ENCODE results near the gene NAA25.
A peak's percentile ranks its signal among the peaks of the same experiment; 100 is the strongest.

NAA25 gene

DNA sequence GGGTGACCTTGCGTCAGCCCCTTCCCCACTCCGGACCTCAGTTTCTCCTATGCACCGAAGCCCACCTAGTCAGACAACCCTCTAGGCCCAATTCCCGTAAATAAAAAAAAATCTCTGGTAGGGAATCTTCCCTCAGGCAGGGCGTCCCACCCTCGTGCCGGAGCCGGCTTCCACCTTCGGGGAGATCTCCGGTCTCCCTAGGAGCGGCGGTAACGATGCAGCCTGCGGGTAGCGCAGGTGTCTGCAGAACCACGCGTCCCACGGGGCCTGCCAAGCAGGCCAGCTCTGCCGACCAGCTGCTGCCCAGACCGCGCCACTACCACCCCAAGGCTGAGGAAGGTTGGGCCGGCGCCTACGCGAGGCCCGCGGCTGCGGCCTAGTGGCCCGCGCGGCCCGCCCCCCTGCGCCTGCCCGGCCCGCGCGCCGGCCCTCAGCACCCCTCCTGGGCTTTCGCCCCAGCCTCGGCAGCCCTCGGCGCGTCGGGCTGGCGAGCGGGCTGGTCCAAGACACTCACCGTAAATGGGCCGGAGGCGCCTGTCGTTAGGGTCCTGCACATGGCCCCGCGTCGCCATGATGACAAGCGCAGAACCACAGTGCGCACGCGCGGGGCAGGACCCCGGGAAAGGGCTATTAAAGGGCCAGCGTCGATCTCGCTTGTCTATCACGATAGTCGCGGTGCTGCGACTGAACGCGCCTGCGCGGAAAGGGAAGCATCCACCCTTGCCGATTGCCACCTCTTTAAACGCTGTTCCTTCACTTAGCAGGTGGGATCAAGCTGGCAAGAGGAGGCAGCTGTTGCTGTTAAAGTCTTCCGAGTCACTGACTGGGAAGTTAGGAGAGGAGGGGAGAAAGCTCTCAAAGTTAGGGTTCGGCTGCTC is at the start of gene NAA25:
Gene NAA25, minus strand, starts transcription at position 582 of the 878 bp plus-strand sequence. Its CDS starts 10 bp downstream, at position 572.
- peak; percentile 97 for DNase-seq (ENCODE audit: low spot score)

DNA sequence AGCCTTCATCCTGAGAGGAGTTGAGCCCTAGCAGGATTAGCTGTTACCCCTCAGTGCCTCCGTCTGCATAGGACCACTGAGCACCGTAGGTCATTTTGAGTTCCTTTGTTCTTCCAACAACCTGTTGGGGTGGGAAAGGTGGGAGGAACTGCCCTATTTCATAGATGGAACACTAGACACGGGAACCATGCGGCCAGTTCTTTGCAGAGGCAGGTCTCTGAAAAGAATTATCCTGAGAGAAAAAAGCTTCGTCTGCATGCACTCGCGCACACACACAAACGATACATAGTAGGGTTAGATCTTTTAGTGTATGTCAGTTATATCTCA is 45.3 kb upstream of the NAA25 start:
- DNase-seq (ENCODE audit: low spot score): no peak

DNA sequence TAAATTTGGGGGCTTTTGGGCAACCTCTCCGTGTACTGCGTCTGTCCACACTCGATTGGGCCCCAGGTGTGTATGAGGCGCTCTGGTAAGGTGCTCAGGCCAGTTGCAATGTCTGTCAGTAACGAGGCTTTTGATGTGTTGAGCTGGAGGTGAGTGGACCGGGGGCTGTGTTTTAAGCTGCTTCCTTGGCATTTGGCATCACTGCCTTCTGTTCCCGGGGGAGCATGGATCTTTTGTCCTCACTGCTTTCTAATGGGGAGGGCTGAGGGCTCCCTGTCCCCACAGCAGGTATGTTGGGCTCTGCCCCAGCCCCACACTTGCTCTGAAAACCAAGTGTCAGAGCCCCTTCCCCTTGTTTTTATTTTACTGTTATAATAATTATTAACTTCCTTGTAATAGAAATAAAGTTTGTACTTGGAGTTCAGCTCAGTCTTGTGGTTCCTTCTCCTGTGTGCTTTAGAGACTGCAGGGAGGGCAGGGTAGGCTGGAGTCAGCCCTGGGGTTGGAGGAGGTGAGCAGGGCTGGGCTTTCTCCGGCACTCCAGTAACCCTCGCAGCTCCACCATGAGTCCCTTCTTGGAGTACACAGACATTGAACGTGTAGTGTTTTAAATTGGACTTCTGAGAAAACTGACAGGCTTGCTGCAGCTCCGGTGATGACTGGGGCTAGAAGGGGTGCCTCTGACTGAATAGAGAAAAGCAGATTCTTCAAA is 44.8 kb upstream of the NAA25 start:
- DNase-seq (ENCODE audit: low spot score): no peak

DNA sequence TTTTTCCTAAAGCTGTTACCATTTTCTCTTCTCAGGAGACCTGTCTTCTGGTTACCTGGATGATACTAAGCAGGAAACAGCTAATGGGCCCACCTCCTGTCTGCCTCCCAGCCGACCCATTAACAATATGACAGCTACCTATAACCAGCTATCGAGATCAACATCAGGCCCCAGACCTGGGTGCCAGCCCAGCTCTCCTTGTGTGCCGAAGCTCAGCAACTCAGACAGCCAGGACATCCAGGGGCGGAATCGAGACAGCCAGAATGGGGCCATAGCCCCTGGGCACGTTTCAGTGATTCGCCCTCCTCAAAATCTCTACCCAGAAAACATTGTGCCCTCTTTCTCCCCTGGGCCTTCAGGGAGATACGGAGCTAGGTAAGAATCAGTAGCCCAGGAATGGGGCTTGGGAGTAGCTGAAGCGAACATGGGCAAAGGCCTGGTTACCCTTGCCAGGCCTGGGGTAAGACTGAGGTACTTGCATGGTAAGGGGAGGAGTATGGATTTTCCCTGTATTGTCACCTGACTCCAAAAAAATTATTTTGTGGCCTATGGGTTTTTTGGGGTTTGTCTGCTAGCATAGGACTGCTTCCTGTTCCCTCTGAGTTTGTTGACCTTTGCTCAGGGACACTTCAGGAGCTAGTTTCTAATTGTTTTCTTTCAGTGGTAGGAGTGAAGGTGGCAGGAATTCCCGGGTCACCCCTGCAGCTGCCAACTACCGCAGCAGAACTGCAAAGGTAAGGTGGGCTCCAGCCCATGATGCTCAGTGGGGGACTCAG is 43.4 kb upstream of the NAA25 start:
- no peak for DNase-seq (ENCODE audit: low spot score)

DNA sequence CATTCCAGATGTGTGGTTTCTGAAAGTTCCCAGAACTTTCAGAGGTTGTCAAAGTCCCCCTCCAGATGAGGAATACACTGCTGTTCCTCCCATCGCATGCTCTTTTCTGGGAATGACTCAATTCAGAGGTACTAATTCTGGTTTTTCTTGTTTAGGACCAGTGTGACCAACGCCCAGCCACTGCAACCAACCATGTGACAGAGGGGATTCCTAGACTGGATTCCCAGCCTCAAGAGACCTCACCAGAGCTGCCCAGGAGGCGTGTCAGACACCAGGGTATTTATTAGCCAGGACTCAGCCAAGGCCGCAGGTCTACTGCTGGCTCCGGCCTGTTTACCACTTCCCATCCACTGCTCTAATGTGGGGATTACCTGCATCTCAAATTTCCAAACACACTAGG is 41.0 kb upstream of the NAA25 start:
- DNase-seq (ENCODE audit: low spot score): no peak

DNA sequence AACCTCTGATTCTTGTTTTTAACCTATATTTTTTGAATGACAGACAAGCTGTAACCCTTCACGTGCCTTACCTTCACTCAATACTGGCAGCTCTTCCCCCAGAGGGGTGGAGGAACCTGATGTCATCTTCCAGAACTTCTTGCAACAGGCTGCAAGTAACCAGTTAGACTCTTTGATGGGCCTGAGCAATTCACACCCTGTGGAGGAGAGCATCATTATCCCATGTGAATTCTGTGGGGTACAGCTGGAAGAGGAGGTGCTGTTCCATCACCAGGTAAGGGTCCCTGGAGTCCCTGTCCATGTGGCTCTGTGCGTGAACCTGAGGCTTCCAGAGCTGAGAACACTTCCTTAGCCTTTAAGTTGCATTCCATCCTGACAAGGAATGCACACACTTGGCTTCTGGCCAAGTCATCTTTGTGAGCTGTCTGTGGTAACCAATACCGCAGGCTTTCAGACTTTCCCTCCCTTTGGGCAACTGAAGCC is 39.5 kb upstream of the NAA25 start:
- no peak for DNase-seq (ENCODE audit: low spot score)

DNA sequence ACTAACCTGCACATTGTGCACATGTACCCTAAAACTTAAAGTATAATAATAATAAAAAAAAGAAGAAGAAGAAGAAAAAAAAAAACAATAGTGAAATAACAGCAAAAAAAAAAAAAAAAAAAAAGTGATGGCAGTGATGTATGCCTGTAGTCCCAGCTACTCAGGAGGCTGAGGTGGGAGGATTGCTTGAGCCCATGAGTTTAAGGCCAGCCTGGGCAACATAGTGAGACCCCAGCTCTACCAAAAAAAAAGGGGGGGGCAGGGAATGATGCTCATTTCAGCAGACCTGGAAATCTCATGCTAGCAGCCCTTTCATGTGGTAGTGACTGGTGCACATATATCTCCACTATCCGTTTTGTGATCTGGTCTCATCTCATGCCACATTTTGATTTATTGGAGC is 37.5 kb upstream of the NAA25 start:
- no peak for DNase-seq (ENCODE audit: low spot score)

DNA sequence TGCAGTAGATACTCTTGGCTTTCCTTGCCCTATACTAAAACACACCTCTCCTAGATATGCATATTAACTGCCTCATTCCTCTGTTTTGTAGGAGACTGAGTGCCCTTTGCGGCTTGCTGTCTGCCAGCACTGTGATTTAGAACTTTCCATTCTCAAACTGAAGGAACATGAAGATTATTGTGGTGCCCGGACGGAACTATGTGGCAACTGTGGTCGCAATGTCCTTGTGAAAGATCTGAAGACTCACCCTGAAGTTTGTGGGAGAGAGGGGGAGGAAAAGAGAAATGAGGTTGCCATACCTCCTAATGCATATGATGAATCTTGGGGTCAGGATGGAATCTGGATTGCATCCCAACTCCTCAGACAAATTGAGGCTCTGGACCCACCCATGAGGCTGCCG is 32.1 kb upstream of the NAA25 start:
- no peak for DNase-seq (ENCODE audit: low spot score)

DNA sequence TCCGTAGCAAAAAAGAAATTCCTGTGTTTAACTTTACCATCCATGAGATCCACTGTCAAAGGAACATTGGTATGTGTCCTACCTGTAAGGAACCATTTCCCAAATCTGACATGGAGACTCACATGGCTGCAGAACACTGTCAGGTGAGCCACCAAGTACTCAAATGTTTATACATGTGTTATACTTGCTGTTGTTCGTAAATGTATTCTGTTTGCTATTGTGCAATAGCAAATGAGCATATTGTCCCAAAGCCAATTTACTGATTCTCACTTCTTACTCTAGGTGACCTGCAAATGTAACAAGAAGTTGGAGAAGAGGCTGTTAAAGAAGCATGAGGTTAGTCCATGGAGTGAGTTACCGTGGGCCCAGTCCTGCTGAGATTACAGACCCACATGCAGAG is 26.1 kb upstream of the NAA25 start:
- no peak for DNase-seq (ENCODE audit: low spot score)

DNA sequence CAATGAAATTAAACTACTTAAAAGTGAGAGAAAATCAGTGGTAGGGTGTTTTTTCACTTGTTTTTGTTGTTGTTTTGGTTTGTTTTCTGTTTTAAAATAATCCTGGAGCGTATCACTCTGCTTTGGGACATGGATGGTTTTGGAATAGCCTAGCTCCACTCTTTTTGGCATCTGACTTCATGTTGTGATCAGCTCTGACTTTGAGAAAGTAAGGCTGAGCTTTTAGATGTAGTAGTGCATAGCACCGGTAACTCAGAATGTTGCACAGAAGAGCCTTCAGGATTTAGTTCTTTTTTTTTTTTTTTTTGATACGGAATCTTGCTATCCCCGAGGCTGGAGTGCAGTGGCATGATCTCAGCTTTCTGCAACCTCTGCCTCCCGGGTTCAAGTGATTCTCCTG is 24.8 kb upstream of the NAA25 start:
- DNase-seq (ENCODE audit: low spot score): no peak

DNA sequence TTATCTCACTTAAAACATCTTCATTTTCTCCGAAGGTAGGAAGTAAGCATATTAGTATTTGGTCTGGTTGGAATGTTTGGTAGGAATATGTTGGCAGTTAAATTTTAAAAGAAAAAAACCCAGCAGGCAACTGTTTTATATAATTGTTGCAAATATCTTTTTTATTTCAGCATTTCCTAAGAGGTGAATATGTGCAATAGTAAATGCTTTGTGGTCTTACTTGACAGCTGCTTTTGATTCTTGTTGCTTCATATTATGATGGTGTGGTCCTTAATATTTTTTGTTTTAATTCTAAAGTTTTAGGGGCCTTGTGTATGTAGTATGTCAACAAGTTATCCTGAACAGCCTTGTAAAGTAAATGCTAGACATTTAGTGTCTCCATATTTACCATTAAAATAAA is 23.1 kb upstream of the NAA25 start:
- DNase-seq (ENCODE audit: low spot score): no peak

DNA sequence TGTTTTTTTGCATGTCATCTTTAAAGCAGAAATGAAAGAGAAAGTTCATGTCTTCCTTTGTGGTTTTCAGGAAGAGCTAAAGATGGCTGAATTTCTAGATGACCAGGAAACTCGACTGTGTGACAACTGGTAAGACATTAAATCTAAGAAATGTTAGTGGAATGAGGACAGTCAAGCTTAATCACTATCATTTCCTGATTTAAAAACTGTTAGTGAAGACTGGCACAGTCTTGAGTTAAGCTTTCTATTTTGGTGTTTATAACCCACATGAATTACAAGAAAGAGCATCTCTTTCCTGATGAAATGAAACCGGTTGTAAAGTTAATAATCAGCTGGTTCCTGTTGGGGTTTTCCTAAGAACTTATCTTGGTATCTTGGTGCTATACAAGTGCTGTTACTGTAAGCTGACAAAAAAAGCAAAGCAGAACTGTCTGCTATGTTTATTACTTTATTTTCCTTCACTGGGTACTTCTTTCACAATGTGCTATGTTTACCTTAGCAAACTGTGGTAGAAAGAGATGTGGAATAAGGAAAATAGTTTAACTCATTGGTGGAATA is 21.9 kb upstream of the NAA25 start:
- DNase-seq (ENCODE audit: low spot score): peak; percentile 67

DNA sequence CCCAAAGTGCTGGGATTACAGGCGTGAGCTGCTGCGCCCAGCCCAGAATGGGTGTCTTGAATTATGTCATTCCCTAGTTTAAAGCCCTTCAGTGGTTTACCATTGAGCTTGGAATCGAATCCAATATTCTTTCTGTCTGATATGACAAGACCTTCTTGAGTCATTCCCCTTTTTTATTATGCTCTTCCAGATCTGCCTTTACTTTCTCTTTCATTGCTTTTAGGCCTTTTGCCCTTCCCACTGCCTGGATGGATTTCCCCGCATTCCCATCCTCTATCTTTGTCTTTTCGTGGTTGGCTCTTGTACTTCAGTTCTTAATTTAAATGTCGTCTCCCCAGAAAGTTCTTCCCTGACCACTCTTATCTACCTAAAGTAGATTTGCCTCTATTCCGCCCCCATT is 18.3 kb upstream of the NAA25 start:
- no peak for DNase-seq (ENCODE audit: low spot score)

DNA sequence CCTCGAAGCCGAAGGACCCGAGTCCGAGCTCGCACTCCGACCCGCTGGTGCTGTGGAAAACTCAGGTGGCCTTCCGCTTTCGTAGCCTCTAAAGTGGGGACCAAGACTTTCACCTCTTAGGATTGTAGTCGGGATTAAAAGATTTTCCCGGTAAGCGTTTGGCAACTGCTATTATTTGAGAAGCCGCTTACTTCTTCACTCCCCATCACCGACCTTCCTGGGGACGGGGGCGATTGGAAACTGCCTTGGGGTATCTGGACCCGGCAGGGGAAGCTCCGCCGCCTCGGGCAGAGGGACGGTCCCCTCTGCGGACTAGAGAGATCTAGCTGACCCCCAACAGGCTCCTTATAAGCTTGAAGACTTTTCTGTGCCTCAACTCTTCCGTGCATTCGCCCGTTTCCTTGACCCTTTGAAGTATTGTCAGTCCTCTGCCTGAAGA is 17.4 kb upstream of the NAA25 start:
- DNase-seq (ENCODE audit: low spot score): no peak

DNA sequence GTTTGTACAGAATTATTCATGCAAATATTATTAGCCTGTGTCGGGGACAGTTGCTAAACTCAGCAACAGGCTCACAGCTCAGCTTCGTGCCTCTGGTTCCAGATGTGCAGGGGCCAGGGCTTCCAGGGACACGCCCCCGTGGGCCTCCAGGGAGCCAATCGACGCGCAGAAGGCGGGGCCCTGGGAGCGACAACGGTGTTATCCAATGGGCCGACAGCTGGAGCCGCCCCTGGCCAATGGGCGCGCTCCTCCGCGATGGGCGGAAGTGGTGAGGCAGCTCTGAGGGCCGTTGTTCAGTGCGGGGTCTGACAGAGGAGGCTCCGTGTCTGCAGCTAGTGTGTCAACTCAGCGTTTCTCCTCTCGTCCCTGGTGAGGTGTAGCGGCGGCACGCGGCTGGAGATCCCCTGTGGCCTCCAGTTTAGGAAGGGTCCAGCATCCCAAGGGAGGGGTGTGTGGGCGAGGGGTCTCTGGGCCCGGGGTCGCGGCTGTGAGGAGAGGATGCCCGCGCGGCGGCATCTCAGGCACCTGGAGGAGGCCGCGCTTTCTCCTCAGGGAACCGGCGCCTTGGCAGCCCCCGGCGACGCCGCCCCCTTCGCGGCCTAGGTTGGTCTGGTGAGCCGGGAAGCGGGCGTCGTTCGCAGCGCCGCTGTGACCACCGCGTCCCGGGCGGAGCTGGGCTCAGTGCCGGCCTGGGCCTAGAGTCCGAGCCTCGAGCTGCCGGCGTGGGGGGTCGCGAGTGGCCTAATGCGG is 16.8 kb upstream of the NAA25 start, which contains the start of gene TRAFD1:
Gene TRAFD1, plus strand, starts transcription at position 311 of the 750 bp plus-strand sequence. CDS start 4,963 bp downstream, outside the sequence.
- DNase-seq (ENCODE audit: low spot score): peak; percentile 99

DNA sequence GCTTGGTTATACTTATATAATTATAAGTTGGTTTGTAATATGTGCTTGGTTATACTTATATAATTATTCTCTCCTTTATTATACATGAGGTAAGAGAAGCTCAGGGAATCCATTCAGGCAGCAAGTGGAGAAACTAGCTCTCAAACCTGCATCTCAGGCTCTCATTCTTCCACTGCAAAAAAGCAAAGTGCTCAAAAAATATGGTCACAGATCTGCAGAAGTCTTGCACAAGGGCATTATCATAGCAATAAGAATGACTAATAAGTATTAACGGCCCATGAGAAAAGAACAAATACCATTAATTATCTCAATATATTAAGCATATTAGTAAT is 16.3 kb upstream of the NAA25 start:
- no peak for DNase-seq (ENCODE audit: low spot score)

DNA sequence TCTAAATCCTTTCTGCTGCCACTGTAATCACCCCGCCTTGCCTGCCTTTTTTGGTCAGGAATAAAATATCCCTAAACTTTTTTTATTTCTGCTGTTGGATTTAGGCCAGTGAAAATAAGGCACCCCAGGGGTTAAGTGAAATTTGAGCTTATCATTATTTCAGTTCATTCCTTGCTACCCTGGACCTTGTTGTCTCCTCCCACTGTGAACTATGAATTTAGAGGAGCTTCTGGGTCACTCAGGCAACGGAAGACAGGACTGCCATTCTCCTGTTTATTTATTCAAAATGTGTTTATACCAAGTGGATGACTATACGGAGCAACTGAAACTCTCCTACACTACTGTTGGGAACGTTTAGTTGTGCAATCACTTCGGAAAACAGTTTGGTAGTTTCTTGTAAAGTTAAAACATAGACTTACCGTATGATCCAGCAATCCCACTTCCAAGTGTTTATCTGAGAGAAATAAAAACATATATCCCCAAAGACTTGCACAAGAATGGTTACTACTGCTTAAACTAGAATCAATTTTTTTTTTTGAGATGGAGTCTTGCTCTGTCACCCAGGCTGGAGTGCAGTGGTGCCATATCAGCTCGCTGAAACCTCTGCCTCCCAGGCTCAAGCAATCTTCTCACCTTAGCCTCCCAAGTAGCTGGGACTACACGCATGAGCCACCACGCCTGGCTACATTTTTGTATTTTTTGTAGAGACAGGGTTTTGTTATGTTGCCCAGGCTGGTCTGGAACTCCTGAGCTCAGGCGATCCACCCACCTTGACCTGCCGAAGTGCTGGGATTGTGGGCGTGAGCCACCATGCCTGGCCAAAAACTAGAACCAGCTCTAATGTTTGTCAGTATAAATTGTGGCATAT is 14.5 kb upstream of the NAA25 start:
- no peak for DNase-seq (ENCODE audit: low spot score)

DNA sequence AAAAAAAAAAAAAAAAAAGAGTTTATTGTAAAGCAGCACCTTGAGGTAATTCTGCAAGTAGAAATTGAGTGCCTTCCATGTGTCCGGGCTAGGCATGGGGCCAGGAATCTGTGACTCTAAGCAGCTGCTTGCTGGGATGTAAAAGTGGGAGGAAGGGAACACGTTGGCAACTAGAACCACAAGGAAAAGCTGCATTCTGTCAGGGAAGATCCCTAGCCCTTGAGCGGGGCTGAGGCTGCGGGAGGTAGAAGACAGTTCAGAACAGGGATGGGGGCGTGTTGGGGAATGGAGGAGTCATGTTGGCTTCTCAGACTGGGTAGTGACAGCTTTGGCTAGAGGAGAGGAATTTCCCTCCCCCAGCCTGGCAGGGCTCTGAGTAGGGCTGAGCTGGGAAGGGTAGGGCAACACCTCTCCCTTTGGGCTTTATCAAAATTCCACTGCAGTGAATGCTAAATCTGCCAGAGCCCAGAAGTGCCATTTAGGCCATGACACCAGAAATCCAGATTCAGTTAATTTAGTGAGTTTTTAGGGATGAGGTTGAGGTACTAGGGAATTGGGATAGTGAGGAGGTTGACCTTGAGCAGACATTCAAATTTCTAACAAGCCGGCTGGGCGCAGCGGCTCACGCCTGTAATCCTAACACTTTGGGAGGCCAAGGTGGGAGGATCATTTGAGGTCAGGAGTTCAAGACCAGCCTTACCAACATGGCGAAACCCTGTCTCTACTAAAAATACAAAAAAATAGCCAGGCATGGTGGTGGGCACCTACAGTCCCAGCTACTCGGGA is 13.4 kb upstream of the NAA25 start:
- DNase-seq (ENCODE audit: low spot score): no peak

DNA sequence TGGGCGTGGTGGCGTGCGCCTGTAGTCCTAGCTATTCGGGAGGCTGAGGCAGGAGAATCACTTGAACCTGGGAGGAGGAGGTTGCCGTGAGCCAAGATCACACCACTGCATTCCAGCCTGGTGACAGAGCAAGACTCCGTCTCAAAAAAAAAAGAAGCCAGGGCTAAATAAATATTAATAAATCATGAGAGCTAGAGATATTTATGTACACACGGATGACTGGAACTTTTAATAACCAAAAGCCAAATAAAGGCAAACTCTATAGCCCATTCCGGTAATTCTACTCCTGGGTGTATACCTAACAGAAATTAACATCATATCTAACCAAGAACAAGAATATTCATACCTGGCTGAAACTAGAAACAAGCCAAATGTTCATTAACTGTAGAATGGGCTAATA is 9.1 kb upstream of the NAA25 start:
- DNase-seq (ENCODE audit: low spot score): no peak

Measured in NAMALWA (cell line).